Measurements from ENCODE around the gene CRYBA2.

CRYBA2 gene

DNA sequence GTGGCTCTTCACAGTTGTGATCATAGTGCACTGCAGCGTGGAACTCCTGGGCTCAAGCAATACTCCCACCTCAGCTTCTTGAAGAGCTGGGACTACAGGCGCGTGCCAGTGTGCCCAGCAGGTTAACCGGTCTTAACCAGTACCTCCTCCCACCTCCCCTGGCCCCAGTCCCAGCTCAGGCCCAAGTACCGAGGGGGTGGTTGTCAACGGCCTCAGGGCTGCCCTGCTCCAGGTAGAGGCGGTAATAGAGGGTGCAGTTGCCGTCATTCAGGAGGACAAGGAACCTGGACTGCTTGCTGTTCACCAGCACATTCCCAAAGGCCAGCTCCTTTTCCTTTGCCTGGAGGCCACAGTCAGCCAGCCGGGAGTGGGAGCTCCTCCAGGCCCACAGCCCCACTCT is 28.4 kb upstream of the CRYBA2 start:
- TF ChIP-seq, protein P1, sequence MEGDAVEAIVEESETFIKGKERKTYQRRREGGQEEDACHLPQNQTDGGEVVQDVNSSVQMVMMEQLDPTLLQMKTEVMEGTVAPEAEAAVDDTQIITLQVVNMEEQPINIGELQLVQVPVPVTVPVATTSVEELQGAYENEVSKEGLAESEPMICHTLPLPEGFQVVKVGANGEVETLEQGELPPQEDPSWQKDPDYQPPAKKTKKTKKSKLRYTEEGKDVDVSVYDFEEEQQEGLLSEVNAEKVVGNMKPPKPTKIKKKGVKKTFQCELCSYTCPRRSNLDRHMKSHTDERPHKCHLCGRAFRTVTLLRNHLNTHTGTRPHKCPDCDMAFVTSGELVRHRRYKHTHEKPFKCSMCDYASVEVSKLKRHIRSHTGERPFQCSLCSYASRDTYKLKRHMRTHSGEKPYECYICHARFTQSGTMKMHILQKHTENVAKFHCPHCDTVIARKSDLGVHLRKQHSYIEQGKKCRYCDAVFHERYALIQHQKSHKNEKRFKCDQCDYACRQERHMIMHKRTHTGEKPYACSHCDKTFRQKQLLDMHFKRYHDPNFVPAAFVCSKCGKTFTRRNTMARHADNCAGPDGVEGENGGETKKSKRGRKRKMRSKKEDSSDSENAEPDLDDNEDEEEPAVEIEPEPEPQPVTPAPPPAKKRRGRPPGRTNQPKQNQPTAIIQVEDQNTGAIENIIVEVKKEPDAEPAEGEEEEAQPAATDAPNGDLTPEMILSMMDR (IDR thresholded peaks at IDR 0.05; ENCODE audit: low read length) = no peak
- TF ChIP-seq EZH2 (IDR thresholded peaks at IDR 0.05; ENCODE audit: borderline replicate concordance, low read length) = no peak
- no peak overlapping the region for H3K9ac ChIP-seq (ENCODE audit: low read length)
- no peaks in the 10 kb centered on the region; the same call in 1 of the 2 replicates for H3K27me3 ChIP-seq (ENCODE audit: insufficient read depth, low read length)
- H3K36me3 ChIP-seq (ENCODE audit: insufficient read depth, low read length) = no peaks in the 10 kb centered on the region
- H3K4me1 ChIP-seq (ENCODE audit: insufficient read depth, low read length, severe bottlenecking) = no peaks in the 10 kb centered on the region
- H3K9me3 ChIP-seq (ENCODE audit: low read length) = no peaks in the 10 kb centered on the region
- H3F3A ChIP-seq (ENCODE audit: insufficient read depth, low read length) = no peaks in the 10 kb centered on the region
- no peak overlapping the region for H3K4me3 ChIP-seq (ENCODE audit: low read depth, low read length, poor library complexity, severe bottlenecking)
- H3K4me2 ChIP-seq (ENCODE audit: low read length) = no peak overlapping the region
- no peaks in the 10 kb centered on the region for H3K9me2 ChIP-seq (ENCODE audit: low read depth, low read length)
- no peak overlapping the region for H3K27ac ChIP-seq (ENCODE audit: low read depth, low read length, poor library complexity, severe bottlenecking)
- H3K79me2 ChIP-seq (ENCODE audit: insufficient read depth, low read length) = no peaks in the 10 kb centered on the region
- H2AFZ ChIP-seq (ENCODE audit: low read length) = no peak overlapping the region
- no peaks in the 10 kb centered on the region for H4K20me1 ChIP-seq (ENCODE audit: insufficient read depth, low read length)

DNA sequence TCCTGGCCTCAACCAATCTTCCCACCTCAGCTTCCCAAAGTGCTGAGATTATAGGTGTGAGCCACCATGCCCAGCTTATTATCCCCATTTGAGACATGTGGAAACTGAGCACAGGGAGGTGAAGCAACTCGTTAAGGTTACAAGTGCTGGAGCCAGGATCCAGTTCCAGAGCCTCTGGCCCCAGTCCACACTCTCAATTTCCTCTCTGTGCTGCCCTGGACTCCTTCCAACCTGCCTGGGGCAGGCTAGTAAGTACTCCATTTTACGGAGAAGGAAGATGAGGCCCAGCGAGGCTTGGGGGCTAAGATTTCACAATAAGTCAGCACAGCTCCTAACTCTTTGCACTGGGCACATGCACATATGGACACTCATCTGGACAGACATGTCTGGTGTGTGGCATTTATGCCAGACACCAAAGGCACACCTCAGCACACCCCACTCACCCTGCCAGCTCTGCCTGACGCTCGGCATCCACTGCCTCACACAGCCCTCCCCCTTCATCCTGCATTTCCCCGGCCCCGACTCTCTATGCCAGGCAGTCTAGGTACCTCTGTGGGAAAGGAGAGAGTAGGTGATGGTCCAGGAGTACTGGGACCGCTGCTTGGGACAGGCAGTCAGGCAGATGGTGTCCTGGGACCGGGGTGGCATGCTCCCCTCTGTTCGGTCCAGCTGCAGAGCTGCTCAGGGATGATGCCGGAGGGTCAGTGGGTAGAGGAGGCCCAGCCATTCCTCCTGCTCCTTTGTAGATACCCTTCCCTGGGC is 27.6 kb upstream of the CRYBA2 start:
- H3K9ac ChIP-seq (ENCODE audit: low read length) = no peak overlapping the region
- H3K9me3 ChIP-seq (ENCODE audit: low read length) = no peaks in the 10 kb centered on the region
- no peaks in the 10 kb centered on the region for H4K20me1 ChIP-seq (ENCODE audit: insufficient read depth, low read length)
- H3F3A ChIP-seq (ENCODE audit: insufficient read depth, low read length) = no peaks in the 10 kb centered on the region
- H3K27me3 ChIP-seq (ENCODE audit: insufficient read depth, low read length) = no peaks in the 10 kb centered on the region; the same call in 1 of the 2 replicates
- TF ChIP-seq EZH2 (IDR thresholded peaks at IDR 0.05; ENCODE audit: borderline replicate concordance, low read length) = no peak
- TF ChIP-seq, protein P1 (IDR thresholded peaks at IDR 0.05; ENCODE audit: low read length) = no peak
- no peak overlapping the region for H3K27ac ChIP-seq (ENCODE audit: low read depth, low read length, poor library complexity, severe bottlenecking)
- no peaks in the 10 kb centered on the region for H3K4me1 ChIP-seq (ENCODE audit: insufficient read depth, low read length, severe bottlenecking)
- no peak overlapping the region for H3K4me2 ChIP-seq (ENCODE audit: low read length)
- H3K36me3 ChIP-seq (ENCODE audit: insufficient read depth, low read length) = no peaks in the 10 kb centered on the region
- no peaks in the 10 kb centered on the region for H3K9me2 ChIP-seq (ENCODE audit: low read depth, low read length)
- no peaks in the 10 kb centered on the region for H3K79me2 ChIP-seq (ENCODE audit: insufficient read depth, low read length)
- no peak overlapping the region for H2AFZ ChIP-seq (ENCODE audit: low read length)
- H3K4me3 ChIP-seq (ENCODE audit: low read depth, low read length, poor library complexity, severe bottlenecking) = no peak overlapping the region

DNA sequence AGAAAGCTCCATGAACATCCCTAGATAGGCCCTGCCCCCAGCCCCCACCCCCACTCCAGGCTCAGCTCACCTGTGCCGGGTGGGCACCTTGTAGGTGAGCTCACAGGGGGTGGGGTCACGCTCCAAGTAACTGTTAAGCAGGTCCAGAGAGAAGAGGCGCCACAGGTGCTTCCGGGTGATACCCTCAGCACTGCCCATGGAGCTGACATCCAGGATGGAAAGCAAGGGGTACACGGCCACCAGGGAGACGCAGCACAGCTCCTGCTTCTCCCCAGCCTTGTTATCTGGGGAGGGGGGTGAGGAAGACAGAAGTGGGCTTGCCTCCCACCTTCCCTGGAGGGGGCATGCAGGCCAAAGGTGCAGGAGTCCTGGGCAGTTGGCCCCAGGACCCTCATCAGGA is 26.2 kb upstream of the CRYBA2 start:
- no peaks in the 10 kb centered on the region for H3F3A ChIP-seq (ENCODE audit: insufficient read depth, low read length)
- no peak overlapping the region for H2AFZ ChIP-seq (ENCODE audit: low read length)
- no peaks in the 10 kb centered on the region for H3K79me2 ChIP-seq (ENCODE audit: insufficient read depth, low read length)
- no peaks in the 10 kb centered on the region for H3K9me3 ChIP-seq (ENCODE audit: low read length)
- no peak overlapping the region for H3K27ac ChIP-seq (ENCODE audit: low read depth, low read length, poor library complexity, severe bottlenecking)
- no peaks in the 10 kb centered on the region for H4K20me1 ChIP-seq (ENCODE audit: insufficient read depth, low read length)
- no peak overlapping the region for H3K4me2 ChIP-seq (ENCODE audit: low read length)
- no peaks in the 10 kb centered on the region; the same call in 1 of the 2 replicates for H3K27me3 ChIP-seq (ENCODE audit: insufficient read depth, low read length)
- TF ChIP-seq, protein P1 (IDR thresholded peaks at IDR 0.05; ENCODE audit: low read length) = no peak
- TF ChIP-seq EZH2 (IDR thresholded peaks at IDR 0.05; ENCODE audit: borderline replicate concordance, low read length) = no peak
- H3K4me3 ChIP-seq (ENCODE audit: low read depth, low read length, poor library complexity, severe bottlenecking) = no peak overlapping the region
- H3K9me2 ChIP-seq (ENCODE audit: low read depth, low read length) = no peaks in the 10 kb centered on the region
- no peaks in the 10 kb centered on the region for H3K4me1 ChIP-seq (ENCODE audit: insufficient read depth, low read length, severe bottlenecking)
- H3K36me3 ChIP-seq (ENCODE audit: insufficient read depth, low read length) = no peaks in the 10 kb centered on the region
- H3K9ac ChIP-seq (ENCODE audit: low read length) = no peak overlapping the region

Measured in OCI-LY1 (cell line).